NB4 (cell line): ENCODE data around the gene UIMC1.

ENCODE experiments used
- CTCF ChIP-seq: IDR thresholded peaks from one replicate; pipeline ENCODE4 v1.5.1; 2012; ENCODE audit warnings: low read depth, low read length
- MAX ChIP-seq: IDR thresholded peaks from 2 replicates; pipeline ENCODE4 v1.6.1; 2011; ENCODE audit warnings: low read depth, low read length
- MYC ChIP-seq: IDR thresholded peaks from 2 replicates; pipeline ENCODE4 v1.6.1; 2011; ENCODE audit warnings: low read depth, low read length
- POLR2A ChIP-seq: IDR thresholded peaks from 2 replicates; pipeline ENCODE4 v1.6.1; 2011; ENCODE audit warnings: mild to moderate bottlenecking; ENCODE audit not compliant: insufficient read length; ENCODE audit errors: extremely low read depth

GRCh38 chr5:176878906-176879662 lies 127.5 kb downstream of the UIMC1 start:
- TF ChIP-seq CTCF (no peak), POLR2A (no peak), MAX (no peak), MYC (no peak)
